Activated CD4-positive, alpha-beta T cell treated with anti-CD3 and anti-CD28 coated beads for 4 hours (primary cell): ENCODE measurements around the gene VAPA.
"Not testable (repeated sequence)": the region's sequence is repeated elsewhere in the genome, so short reads cannot be mapped to it uniquely, and the experiment has no call there.

ENCODE experiments used
- DNase-seq, 2 donors: peaks; one replicate each; pipeline ENCODE4 v3.0.0-alpha.2; 2020

VAPA gene

DNA sequence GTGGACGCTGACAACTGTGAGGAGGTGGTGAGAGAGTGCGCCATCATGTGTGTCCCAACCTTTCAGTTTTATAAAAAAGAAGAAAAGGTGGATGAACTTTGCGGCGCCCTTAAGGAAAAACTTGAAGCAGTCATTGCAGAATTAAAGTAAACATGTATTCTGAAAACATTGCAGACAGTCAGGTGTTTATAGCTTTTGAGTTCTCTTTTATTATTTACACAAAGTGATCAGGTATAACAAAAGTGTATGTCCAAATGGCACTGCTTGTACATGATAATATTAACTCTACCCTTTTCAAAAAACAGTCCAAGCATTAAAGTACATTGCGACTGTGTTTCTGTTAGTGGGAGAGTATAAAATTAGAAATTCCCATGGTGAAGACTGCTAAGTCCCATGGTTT, 25.8 kb upstream of the VAPA start:
- no peak for DNase-seq

DNA sequence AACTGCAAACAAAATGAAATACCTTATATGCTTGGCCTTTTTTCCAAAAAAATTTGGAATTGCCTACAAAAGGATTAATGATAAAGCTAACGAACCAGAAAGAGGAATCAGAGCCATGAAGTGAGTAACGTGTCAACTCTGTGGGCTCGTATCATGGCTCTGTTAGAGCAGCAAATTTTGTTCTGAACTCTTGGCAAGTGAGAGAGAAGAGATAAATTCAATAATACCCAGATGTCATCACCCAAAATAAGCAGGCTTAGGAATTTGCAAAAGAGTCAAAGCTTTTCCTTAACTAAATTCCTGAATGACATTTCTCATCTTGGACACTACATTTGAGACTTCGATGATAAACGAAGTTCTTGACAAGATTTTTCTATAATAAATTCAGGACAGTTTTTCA, 23.6 kb upstream of the VAPA start:
- no peak for DNase-seq

DNA sequence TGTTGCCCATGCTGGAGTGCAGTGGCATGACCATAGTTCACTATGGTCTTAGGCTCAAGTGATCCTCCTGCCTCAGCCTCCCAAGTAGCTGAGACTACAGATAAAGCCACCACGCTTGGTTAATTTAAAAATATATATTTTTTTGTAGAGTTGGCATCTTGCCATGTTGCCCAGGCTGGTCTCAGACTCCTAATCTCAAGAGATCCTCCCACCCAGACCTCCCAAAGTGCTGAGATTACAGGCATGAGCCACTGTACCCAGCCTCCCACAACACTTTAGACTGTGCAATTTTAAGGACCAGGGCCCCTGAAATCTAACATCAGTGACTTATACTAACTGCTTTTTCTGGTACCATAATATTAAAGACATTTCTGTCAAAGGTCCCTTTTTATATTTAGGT, 22.9 kb upstream of the VAPA start:
- DNase-seq, result no peak

DNA sequence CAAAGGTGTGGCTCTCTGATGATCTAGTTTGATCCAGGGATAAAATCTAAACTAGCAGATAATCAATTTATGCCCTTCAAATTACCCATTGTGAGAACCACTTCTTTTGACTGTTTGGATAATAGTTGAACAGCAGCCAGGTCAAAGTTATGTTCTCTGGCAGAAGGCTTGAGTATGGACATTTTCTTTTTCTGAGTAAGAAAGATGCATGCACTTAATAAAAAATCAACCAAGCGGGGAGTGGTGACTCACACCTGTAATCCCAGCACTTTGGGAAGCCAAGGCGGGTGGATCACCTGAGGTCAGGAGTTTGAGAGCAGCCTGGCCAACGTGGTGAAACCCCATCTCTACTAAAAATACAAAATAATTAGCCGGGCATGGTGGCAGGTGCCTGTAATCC, 22.3 kb upstream of the VAPA start:
- not testable (repeated sequence) for DNase-seq

- no peak for DNase-seq
These were observed 19.3 kb upstream of the VAPA start for GRCh38 chr18:9894454-9895068.

- DNase-seq, result no peak
These were observed 16.7 kb upstream of the VAPA start for GRCh38 chr18:9897129-9897528.

GRCh38 chr18:9897787-9898291, 16.0 kb upstream of the VAPA start:
- DNase-seq, result not testable (repeated sequence)

DNA sequence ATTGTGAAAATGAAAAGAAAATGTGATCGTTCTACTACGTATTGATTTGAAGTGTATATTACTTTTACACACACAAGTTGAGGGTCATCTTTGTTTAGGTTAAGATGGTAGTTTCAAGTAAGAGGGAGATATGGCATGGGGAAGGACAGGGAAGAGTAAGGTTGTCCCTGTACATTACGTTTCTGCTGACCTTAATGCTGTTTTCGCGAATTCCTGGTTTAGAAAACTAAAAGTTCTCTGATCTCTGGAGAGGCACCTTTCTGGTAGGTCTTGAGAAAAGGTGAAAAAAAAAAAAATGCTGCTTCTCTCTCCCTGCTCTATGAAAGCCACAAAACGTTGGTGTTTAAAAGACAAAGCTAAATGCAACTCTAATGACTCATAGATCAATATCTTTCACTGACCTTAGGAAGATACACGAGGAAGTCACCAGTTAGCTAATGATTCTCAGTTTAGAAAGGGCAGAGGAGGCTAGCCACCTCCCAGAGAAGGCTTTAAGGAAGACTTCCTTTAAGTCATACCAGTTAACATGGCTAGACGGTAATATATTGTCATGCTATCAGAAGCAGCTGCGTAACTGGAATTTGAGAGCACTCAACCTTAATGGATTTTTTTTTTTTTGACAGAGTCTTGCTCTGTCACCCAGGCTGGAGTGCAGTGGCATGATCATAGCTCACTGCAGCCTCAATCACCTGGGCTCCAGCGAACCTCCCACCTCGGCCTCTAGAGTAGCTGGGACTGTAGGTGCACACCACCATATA, 14.8 kb upstream of the VAPA start:
- no peak for DNase-seq

DNA sequence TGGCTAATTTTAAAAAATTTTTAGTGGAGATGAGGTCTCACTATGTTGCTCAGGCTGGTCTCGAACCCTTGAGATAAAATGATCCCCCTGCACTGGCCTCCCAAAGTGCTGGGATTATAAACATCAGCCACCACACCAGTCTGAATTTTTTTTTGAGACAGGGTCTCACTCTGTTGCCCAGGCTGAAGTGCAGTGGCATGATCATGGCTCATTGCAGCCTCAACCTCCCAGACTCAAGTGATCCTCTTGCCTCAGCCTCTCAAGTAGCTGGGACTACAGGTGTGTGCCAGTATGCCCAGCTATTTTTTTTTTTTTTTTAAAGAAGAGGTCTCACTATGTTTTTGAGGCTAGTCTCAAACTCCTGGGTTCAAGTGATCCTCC, 14.3 kb upstream of the VAPA start:
- not testable (repeated sequence) for DNase-seq

- DNase-seq, result no peak
These were observed 13.1 kb upstream of the VAPA start for GRCh38 chr18:9900699-9901098.

- no peak for DNase-seq
These were observed 12.4 kb upstream of the VAPA start for GRCh38 chr18:9901377-9901776.

DNA sequence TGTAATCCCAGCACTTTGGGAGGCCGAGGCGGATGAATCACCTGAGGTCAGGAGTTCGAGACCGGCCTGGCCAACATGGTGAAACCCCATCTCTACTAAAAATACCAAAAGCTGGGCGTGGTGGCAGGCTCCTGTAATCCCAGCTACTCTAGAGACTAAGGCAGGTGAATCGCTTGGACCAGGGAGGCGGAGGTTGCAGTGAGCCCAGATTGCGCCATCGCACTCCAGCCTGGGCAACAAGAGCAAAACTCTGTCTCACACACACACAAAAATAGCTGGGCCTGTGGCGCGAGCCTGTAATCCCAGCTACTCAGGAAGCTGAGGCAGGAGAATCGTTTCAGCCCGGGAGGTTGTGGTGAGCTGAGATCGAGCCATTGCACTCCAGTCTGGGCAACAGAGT, 11.6 kb upstream of the VAPA start:
- DNase-seq, result not testable (repeated sequence)

DNA sequence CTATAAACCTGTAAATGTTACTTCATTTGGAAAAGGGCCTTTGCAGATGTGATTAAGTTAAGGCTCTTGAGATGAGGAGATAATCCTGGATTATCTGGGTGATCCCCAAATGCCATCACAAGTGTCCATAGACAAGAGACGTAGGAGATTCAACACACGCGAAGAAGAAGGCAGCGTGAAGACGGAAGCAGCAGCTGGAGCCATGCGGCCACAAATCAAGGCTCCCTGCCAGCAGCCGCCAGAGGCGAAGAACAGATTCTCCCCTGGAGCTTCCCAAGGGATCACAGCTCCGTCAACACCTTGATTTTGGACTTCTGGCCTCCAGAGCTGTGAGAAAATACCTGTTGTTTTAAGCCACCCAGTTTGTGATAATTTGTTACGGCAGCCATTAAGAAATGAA, 11.0 kb upstream of the VAPA start:
- DNase-seq, result no peak

DNA sequence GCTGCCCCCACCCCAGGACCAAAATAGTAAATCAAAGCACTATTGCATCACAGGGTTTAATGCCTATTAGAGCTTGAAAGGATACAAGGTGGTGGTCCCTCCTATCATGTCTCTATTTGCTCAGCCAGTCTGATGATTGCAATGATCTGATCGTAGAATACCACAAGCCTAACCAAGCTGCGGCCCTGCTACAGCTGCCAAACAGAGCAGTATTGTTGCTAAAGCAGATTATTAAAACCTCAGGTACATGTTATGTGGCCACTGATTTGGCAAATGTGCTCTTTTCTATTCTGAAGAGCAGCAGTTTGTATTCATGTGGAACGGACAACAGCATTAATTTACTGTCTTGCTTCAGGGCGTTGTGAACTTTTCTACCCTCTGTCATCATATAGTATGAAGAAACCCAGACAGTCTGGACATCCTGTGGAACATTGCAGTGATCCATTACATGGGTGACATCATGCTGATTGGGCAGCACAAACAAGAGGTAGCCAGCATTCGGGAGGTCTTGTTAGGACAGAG, 8.4 kb upstream of the VAPA start:
- DNase-seq, result no peak

DNA sequence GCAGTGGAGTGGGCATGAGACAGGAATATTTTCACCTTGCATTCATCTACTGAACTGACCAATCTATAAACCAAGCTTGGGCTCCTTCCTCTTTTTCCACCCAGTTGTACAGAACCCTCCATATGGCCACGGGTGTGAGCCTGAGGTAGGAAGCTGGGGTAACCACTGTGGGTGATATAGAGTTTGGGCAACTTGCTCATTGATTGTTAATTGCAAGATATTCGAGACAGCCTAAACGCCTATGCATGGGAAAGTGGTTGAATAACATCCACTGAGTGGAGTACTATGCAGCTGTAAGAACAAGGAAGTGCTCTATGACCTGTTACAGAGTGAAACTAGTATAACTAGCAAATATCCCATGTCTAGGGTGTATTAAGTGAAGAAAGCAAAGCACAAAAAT, 7.3 kb upstream of the VAPA start:
- no peak for DNase-seq

DNA sequence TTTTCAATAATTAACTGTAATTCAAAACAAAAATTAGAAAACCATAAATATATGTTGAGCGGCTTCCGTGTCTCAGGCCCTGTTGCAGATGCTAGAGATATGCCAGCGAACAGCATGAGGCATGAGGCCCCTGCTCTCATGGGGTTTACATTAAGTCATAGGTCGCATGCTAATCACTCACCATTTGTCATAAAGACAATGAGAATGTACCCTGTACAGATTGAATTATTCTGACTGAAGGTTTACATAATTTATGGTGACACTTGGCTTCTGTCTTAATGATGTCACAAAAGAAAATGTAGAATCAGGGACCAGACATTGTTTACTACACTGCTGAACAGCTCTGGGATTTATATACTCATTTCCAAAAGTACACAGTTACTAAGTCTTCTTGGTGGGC, 5.9 kb upstream of the VAPA start:
- DNase-seq, result no peak

DNA sequence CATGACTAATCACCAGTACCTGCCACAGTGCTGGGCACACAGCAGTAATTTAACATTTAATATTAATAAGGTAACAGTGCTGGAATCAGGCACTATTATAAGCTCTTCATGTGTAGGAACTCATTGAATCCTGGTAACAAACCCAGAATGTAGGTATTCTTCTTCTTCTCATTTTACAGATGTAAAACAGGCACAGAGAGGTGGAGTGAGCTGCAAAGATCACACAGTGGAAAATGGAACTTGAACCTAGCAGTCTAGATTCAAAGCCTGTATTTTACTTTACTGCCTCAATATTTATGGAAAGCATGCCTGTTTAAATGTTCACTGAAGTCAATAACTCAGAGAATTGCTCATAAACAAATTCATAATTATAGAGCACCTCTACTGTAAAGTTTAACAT, 3.7 kb upstream of the VAPA start:
- no peak for DNase-seq

DNA sequence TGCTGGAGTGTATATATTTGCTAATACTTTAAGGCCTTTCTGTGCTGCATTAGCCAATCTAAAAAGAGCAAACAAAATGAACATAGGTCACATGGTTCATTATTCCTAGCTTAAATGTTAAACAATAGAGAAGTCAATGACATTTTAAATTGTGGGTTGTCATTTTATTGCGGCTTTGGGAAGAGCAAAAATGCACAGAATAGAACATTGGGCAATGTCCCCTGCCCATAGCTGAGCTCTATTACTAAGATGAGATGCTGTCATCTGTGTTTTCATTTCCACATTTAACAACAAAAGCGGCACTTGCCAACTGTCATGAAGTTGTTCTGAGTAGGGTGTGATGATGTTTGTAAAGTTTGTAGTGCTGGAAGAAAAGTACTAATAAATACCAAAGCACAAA, 3.2 kb upstream of the VAPA start:
- DNase-seq, result no peak

GRCh38 chr18:9911226-9911625, 2.6 kb upstream of the VAPA start:
- no peak for DNase-seq

DNA sequence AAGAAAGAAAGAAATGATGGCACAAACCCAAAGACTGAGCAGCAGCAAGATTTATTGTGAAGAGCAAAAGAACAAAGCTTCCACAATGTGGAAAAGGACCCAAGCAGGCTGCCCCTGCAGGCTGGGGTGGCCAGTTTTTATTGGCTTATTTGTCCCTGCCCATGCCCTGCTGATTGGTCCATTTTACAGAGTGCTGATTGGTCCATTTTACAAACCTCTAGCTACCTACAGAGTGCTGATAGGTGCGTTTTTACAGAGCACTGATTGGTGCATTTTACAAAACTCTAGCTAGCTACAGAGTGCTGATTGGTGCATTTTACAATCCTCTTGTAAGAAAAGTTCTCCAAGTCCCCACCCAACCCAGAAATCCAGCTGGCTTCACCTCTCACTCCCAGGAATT, 1.5 kb upstream of the VAPA start:
- DNase-seq, result not testable (repeated sequence)

DNA sequence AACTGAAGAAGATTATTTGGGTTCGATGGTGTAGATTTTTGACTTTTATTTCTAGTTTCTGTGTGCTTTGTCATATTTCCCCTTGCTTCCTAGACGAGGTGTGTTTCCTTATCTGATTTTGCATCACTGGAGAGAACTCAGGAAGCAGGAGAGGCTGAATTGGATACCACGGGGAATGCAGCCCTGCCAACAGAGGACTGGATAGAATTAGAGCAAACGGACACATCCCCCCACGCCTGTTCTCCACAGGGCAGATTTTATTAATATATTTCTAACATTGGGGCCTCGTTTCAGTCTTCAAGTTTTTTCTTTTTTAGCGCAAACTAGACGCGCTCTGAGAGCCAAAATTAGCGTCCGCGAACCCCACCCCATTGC, 678 bp upstream of the VAPA start:
- DNase-seq, result no peak

GRCh38 chr18:9914334-9914583, 443 bp downstream of the VAPA start:
- no peak for DNase-seq

GRCh38 chr18:9914584-9915290, 921 bp downstream of the VAPA start:
- DNase-seq, result peak; percentile 72 to 80
